Measurements from ENCODE around the gene SORT1.

DNA sequence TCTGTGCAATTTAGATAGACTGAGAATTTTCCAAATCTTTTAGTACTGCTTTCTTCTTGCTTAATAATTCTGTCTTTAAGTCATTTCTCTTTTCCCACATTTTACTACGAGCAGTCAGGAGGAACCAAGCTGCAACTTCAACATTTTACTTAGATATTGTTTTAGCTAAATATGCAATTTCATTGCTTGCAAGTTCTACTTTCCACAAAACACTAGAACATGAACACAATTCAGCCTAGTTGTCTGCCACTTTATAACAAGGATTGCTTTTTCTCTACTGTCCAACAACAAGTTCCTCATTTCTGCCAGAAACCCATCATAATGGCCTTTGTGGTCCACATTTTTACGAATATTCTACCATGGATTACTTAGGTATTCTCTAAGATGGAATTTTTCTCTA, 36.6 kb downstream of the SORT1 start:
- no peak for TF ChIP-seq HDAC2 (CRISPR knock-in tag; IDR thresholded peaks at IDR 0.05)
- no peak for TF ChIP-seq PPARG (CRISPR knock-in tag; conservative IDR thresholded peaks at IDR 0.05)
